Ishikawa (cell line): ENCODE measurements around the gene APBA2.

Experiments
- CEBPB ChIP-seq: IDR thresholded peaks from 2 replicates; pipeline ENCODE4 v1.6.1; 2012
- CREB1 ChIP-seq: IDR thresholded peaks from 2 replicates; pipeline ENCODE4 v1.6.1; 2012; ENCODE audit warnings: low read depth
- EGR1 ChIP-seq: IDR thresholded peaks from 2 replicates; pipeline ENCODE4 v1.6.1; 2012
- EP300 ChIP-seq: IDR thresholded peaks from 2 replicates; pipeline ENCODE4 v1.6.1; 2012; ENCODE audit warnings: borderline replicate concordance
- FOXM1 ChIP-seq: IDR thresholded peaks from 2 replicates; pipeline ENCODE4 v1.6.1; 2012; ENCODE audit warnings: low read depth, borderline replicate concordance
- MAX ChIP-seq: IDR thresholded peaks from 2 replicates; pipeline ENCODE4 v1.6.1; 2012
- NFIC ChIP-seq: IDR thresholded peaks from 2 replicates; pipeline ENCODE4 v1.6.1; 2012
- RAD21 ChIP-seq: IDR thresholded peaks from 2 replicates; pipeline ENCODE4 v1.6.1; 2012; ENCODE audit warnings: low read depth
- TAF1 ChIP-seq: IDR thresholded peaks from 2 replicates; pipeline ENCODE4 v1.6.1; 2012; ENCODE audit warnings: low read depth, mild to moderate bottlenecking
- TCF12 ChIP-seq: IDR thresholded peaks from 2 replicates; pipeline ENCODE4 v1.6.1; 2012; ENCODE audit warnings: low read depth
- TEAD4 ChIP-seq: IDR thresholded peaks from 2 replicates; pipeline ENCODE4 v1.6.1; 2012
- YY1 ChIP-seq: IDR thresholded peaks from 2 replicates; pipeline ENCODE4 v1.6.1; 2012; ENCODE audit warnings: low read depth
- ZBTB7A ChIP-seq: IDR thresholded peaks from 2 replicates; pipeline ENCODE4 v1.6.1; 2012; ENCODE audit warnings: low read depth
- TF ChIP-seq, protein P1 (sequence below): IDR thresholded peaks from 2 replicates; pipeline ENCODE4 v1.6.1; 2012; ENCODE audit warnings: low read depth, mild to moderate bottlenecking
- TF ChIP-seq, protein P2 (sequence below): IDR thresholded peaks from 2 replicates; pipeline ENCODE4 v1.6.1; 2012

Gene APBA2

DNA sequence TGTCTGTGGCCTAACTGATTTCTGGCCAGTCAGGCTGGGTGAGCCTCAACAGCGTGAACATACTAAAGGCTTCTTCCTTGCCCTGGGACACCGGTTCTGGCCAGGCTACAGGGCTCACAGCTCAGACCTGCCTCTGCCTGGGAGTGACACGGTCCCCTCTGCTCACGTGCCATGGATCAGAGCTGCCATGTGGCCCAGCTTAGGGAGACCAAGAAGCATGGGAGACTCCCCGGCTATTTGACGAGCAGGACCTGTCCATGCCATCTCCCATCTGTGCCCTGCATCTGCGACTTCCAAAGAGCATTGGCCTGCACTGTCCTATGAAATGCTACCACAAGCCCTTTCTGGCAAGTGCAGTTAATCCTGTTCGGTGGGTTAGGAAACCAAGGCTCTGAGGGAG is 57.4 kb downstream of the APBA2 start:
- TF ChIP-seq, protein P1, sequence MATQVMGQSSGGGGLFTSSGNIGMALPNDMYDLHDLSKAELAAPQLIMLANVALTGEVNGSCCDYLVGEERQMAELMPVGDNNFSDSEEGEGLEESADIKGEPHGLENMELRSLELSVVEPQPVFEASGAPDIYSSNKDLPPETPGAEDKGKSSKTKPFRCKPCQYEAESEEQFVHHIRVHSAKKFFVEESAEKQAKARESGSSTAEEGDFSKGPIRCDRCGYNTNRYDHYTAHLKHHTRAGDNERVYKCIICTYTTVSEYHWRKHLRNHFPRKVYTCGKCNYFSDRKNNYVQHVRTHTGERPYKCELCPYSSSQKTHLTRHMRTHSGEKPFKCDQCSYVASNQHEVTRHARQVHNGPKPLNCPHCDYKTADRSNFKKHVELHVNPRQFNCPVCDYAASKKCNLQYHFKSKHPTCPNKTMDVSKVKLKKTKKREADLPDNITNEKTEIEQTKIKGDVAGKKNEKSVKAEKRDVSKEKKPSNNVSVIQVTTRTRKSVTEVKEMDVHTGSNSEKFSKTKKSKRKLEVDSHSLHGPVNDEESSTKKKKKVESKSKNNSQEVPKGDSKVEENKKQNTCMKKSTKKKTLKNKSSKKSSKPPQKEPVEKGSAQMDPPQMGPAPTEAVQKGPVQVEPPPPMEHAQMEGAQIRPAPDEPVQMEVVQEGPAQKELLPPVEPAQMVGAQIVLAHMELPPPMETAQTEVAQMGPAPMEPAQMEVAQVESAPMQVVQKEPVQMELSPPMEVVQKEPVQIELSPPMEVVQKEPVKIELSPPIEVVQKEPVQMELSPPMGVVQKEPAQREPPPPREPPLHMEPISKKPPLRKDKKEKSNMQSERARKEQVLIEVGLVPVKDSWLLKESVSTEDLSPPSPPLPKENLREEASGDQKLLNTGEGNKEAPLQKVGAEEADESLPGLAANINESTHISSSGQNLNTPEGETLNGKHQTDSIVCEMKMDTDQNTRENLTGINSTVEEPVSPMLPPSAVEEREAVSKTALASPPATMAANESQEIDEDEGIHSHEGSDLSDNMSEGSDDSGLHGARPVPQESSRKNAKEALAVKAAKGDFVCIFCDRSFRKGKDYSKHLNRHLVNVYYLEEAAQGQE: no peak
- TF ChIP-seq, protein P2, sequence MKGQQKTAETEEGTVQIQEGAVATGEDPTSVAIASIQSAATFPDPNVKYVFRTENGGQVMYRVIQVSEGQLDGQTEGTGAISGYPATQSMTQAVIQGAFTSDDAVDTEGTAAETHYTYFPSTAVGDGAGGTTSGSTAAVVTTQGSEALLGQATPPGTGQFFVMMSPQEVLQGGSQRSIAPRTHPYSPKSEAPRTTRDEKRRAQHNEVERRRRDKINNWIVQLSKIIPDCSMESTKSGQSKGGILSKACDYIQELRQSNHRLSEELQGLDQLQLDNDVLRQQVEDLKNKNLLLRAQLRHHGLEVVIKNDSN: no peak
- TF ChIP-seq EP300 (no peak), RAD21 (no peak), CREB1 (no peak), CEBPB (no peak), ZBTB7A (no peak), TEAD4 (no peak), NFIC (no peak)

DNA sequence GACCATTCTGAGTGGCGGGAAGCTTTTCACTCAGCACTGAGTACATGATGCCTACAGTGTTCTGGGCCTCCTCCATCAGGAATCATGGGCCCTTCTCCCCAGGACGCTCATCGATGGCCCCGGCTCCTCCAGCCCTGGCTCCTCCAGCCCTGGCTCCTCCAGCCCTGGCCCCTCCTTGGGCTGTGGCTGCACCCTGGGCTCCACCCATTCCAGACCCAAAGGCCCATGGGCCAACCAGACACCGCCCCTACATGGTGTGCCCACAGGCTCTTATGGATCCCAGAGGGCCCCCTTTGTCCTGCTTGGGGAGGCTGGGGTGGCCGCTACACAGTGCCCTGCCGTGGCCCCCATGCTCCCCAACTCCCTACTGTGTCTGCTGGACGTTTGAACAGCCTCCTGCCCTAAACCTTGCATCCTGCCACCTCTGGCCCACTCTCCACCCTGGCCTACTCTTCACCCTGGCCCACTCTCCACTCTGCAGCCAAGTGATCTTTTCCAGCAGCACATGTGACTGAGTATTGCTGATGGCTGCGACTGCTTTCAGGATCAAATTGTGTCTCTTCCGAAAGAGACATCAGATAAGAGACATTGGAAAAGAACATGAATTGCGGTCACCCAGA is 57.9 kb downstream of the APBA2 start:
- TF ChIP-seq FOXM1 (no peak), TCF12 (no peak), EGR1 (no peak)

GRCh38 chr15:28944286-28944685 is 58.5 kb downstream of the APBA2 start:
- TF ChIP-seq ZBTB7A (no peak), MAX (no peak), EP300 (no peak), TAF1 (no peak), CREB1 (no peak), TEAD4 (no peak), NFIC (no peak), CEBPB (no peak), RAD21 (no peak), FOXM1 (no peak), TCF12 (no peak)
- TF ChIP-seq, protein P1: no peak
- TF ChIP-seq, protein P2: no peak

- TF ChIP-seq YY1: no peak
- TF ChIP-seq TCF12: no peak
- no peak for TF ChIP-seq TEAD4
- no peak for TF ChIP-seq MAX
- no peak for TF ChIP-seq EP300
- TF ChIP-seq RAD21: no peak
Measured at GRCh38 chr15:28944696-28945300, 59.0 kb downstream of the APBA2 start.

GRCh38 chr15:28945626-28946230 is 60.0 kb downstream of the APBA2 start:
- TF ChIP-seq MAX (no peak), NFIC (no peak), EP300 (no peak), RAD21 (no peak), FOXM1 (no peak), CEBPB (no peak), TEAD4 (no peak), TCF12 (no peak), ZBTB7A (no peak)
- TF ChIP-seq, protein P1: no peak
- TF ChIP-seq, protein P2: no peak
